Measurements from ENCODE around the gene MDFI. TPM values are rescaled to one million over a fixed set of nuclear protein-coding genes. Genes with fewer than 3 reads are reported as not detected.

The MDFI gene
- total RNA-seq, 1 donor from 2014 or later: 11.0 TPM

DNA sequence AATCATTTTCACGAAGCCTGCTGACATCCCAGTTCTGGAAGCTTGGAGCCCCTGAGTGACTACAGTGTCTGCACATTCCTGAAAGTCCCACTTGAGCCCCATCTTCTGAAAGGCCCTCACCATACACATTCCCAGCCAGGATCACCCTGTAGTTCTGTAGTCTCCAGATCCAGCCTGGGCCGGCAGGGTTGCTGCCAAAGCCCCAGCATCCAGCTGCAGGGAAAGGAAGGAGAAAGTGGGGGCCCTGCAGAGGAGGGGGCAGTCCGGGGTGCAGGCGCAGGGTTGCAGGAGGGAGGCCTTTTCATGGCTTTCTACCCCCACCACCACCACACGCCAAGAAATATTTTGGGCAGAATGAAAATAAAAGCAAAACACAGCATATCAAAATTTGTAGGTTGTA, 26.0 kb downstream of the MDFI start:
- Histone ChIP-seq H3K36me3 (no peaks in the 10 kb centered on the region), H3K9me3 (no peaks in the 10 kb centered on the region), H3K27me3 (no peaks in the 10 kb centered on the region), H3K27ac (no peak overlapping the region), H3K4me3 (no peak overlapping the region), H3K4me1 (no peaks in the 10 kb centered on the region)
- TF ChIP-seq, protein P1, sequence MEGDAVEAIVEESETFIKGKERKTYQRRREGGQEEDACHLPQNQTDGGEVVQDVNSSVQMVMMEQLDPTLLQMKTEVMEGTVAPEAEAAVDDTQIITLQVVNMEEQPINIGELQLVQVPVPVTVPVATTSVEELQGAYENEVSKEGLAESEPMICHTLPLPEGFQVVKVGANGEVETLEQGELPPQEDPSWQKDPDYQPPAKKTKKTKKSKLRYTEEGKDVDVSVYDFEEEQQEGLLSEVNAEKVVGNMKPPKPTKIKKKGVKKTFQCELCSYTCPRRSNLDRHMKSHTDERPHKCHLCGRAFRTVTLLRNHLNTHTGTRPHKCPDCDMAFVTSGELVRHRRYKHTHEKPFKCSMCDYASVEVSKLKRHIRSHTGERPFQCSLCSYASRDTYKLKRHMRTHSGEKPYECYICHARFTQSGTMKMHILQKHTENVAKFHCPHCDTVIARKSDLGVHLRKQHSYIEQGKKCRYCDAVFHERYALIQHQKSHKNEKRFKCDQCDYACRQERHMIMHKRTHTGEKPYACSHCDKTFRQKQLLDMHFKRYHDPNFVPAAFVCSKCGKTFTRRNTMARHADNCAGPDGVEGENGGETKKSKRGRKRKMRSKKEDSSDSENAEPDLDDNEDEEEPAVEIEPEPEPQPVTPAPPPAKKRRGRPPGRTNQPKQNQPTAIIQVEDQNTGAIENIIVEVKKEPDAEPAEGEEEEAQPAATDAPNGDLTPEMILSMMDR (IDR thresholded peaks at IDR 0.05): no peak
- intact Hi-C loops (cut with DNase I): no loop called here
- DNase-seq (no peak), ATAC-seq (no peak)

DNA sequence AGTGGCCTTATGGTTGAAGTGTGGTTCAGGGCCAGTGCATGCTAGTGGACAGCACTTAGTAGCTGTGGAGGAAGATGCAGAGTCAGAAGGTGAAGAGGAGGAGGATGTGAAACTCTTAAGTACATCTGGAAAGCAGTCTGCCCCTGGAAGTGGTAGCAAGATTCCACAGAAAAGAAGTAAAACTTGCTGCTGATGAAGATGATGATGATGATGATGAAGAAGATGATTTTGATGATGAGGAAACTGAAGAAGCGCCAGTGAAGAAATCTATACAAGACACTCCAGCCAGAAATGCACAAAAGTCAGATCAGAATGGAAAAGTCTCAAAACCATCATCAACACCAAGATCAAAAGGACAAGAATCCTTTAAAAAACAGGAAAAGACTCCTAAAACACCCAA, 28.9 kb downstream of the MDFI start:
- DNase-seq (no peak), ATAC-seq (no peak)
- intact Hi-C loops (cut with DNase I): no loop called here
- TF ChIP-seq, protein P1 (IDR thresholded peaks at IDR 0.05): no peak
- no peaks in the 10 kb centered on the region for H3K27me3 ChIP-seq
- no peaks in the 10 kb centered on the region for H3K4me1 ChIP-seq
- no peaks in the 10 kb centered on the region for H3K36me3 ChIP-seq
- H3K9me3 ChIP-seq: no peaks in the 10 kb centered on the region
- H3K27ac ChIP-seq: no peak overlapping the region
- H3K4me3 ChIP-seq: no peak overlapping the region

DNA sequence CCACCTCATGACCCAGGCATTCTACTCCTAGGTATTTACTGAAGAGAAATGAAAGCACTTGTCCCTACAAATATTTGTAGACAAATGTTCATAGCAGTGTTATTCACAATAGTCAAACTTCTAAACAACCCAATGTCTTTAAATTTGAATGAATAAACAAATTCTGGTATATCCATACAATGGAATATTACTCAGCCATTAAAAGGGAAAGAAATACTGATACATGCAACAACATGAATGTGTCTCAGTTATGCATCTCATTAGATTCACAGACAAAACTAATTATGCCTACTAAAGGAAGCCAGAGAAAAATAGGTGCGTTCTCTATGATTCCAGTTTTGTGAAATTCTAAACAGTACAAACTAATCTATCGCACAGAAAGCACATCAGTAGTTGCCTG, 30.7 kb downstream of the MDFI start:
- TF ChIP-seq, protein P1 (IDR thresholded peaks at IDR 0.05): no peak

DNA sequence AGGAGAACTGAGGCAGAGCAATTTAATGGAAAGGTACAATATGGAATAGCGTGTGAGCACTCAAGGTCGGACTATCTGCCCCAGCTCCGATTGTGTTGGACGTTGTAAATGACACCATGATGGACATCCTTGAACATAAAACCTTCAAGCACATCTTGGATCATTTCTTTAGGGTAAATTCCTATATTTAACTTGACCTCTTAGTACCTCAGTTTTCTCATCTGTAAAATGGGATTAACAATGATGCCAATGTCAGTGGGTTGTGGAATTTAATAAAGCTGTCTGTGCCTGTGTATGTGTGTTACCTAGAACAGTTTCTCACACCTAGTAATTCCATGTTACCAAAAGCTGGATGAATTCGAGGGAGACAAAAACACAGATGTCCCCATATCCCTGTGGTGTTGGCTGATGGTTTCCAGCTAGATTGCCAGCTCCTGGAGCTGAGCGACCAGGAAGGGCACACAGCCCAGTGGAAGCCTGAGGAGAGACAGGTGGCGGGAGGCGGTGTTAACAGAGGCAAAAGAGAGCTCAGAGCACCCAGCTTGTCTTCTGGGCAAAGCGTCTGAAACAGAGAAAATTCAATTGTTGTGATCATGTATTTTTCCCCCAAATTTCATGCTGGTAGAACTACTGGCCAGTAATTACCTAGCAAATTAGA, 32.6 kb downstream of the MDFI start:
- TF ChIP-seq, protein P1 (IDR thresholded peaks at IDR 0.05): no peak
- H3K4me3 ChIP-seq: no peak overlapping the region
- ATAC-seq (no peak), DNase-seq (no peak)
- no peaks in the 10 kb centered on the region for H3K4me1 ChIP-seq
- H3K9me3 ChIP-seq: no peaks in the 10 kb centered on the region
- no peak overlapping the region for H3K27ac ChIP-seq
- intact Hi-C loops (cut with DNase I): no loop called here
- H3K27me3 ChIP-seq: no peaks in the 10 kb centered on the region
- no peaks in the 10 kb centered on the region for H3K36me3 ChIP-seq

More for the DNA sequence above, 30.7 kb downstream of the MDFI start:
- H3K36me3 ChIP-seq: no peaks in the 10 kb centered on the region
- no peak overlapping the region for H3K27ac ChIP-seq
- intact Hi-C loops (cut with DNase I): no loop called here
- DNase-seq: no peak
- H3K9me3 ChIP-seq: no peaks in the 10 kb centered on the region
- no peaks in the 10 kb centered on the region for H3K27me3 ChIP-seq
- no peak overlapping the region for H3K4me3 ChIP-seq
- ATAC-seq: no peak
- H3K4me1 ChIP-seq: no peaks in the 10 kb centered on the region

DNA sequence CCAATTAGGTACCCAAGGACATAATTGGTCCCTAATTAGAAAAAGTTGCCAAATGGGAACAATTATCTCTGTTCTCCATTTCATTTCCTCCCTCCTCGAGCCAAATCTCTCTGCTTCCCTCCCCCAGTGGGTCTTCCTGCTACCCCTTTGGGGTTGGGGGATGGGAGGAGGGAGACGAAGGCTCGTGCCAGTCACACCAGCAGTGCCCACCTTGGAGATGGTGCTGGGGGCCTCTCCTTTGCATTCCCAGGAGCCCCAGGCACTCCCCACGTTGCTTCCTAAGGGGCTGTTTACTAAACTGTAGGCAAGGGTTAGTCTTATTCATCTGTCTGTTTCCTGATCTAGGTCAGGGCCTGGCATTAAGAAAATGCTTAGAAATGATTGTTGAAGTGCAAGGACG, 33.1 kb downstream of the MDFI start:
- H3K27me3 ChIP-seq: no peaks in the 10 kb centered on the region
- TF ChIP-seq, protein P1 (IDR thresholded peaks at IDR 0.05): no peak
- no peak overlapping the region for H3K27ac ChIP-seq
- intact Hi-C loops (cut with DNase I): no loop called here
- H3K4me1 ChIP-seq: no peaks in the 10 kb centered on the region
- H3K36me3 ChIP-seq: no peaks in the 10 kb centered on the region
- no peaks in the 10 kb centered on the region for H3K9me3 ChIP-seq
- ATAC-seq: no peak
- DNase-seq: no peak
- no peak overlapping the region for H3K4me3 ChIP-seq

DNA sequence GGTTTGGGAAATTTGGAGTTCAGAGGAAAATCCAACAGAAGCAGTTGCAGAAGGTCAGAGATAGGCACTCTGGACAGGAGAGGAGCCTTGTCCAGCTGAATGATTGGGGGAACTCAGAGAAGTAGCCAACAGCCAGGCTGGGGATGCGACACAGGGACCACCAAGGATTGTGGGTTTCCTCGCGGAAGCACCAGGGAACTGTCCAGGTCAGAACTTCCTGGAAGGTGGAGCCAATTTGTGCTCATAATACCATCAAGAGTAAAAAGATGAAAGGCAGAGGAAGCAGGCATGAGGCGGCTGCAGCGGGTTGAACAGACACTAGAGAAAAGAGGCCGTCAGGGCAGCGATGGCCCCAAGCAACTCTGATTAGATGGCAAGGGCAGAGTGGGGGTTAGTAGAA, 33.7 kb downstream of the MDFI start:
- DNase-seq: no peak
- Histone ChIP-seq H3K36me3 (no peaks in the 10 kb centered on the region), H3K27ac (no peak overlapping the region), H3K9me3 (no peaks in the 10 kb centered on the region), H3K27me3 (no peaks in the 10 kb centered on the region), H3K4me1 (no peaks in the 10 kb centered on the region), H3K4me3 (no peak overlapping the region)
- TF ChIP-seq, protein P1 (IDR thresholded peaks at IDR 0.05): no peak
- ATAC-seq: no peak
- intact Hi-C loops (cut with DNase I): no loop called here
